Islet precursor cell (in vitro differentiated cells): ENCODE results near the gene SASH1.

Experiments
- DNase-seq: peaks from one replicate; pipeline ENCODE4 v3.0.0-alpha.2; 2018

The SASH1 gene

GRCh38 chr6:148342350-148343046, at the start of gene SASH1:
TSS of gene SASH1 (plus strand) at chr6:148342838. CDS start at chr6:148343068, 230 bp downstream.
- peak; percentile 91 for DNase-seq

GRCh38 chr6:148293181-148293995, 49.2 kb upstream of the SASH1 start:
- DNase-seq, result no peak

- no peak for DNase-seq
These were observed 48.6 kb upstream of the SASH1 start for GRCh38 chr6:148294059-148294458.

- DNase-seq, result no peak
These were observed 47.3 kb upstream of the SASH1 start for GRCh38 chr6:148295261-148295887.

GRCh38 chr6:148296771-148297170, 45.9 kb upstream of the SASH1 start:
- no peak for DNase-seq

- DNase-seq, result no peak
These were observed 44.0 kb upstream of the SASH1 start for GRCh38 chr6:148298683-148299082.

- no peak for DNase-seq
These were observed 39.0 kb upstream of the SASH1 start for GRCh38 chr6:148303616-148304015.

- DNase-seq, result no peak
These were observed 37.7 kb upstream of the SASH1 start for GRCh38 chr6:148304976-148305375.

GRCh38 chr6:148306286-148306685, 36.4 kb upstream of the SASH1 start:
- no peak for DNase-seq

GRCh38 chr6:148307405-148307804, 35.2 kb upstream of the SASH1 start:
- peak; percentile 61 for DNase-seq

- no peak for DNase-seq
These were observed 33.3 kb upstream of the SASH1 start for GRCh38 chr6:148309301-148309700.

GRCh38 chr6:148311966-148312669, 30.5 kb upstream of the SASH1 start:
- no peak for DNase-seq

- no peak for DNase-seq
These were observed 29.1 kb upstream of the SASH1 start for GRCh38 chr6:148313488-148313887.

GRCh38 chr6:148316308-148316707, 26.3 kb upstream of the SASH1 start:
- DNase-seq, result no peak

GRCh38 chr6:148317051-148317450, 25.6 kb upstream of the SASH1 start:
- DNase-seq, result no peak

- DNase-seq, result no peak
These were observed 24.9 kb upstream of the SASH1 start for GRCh38 chr6:148317739-148318138.

GRCh38 chr6:148322704-148323103, 19.9 kb upstream of the SASH1 start:
- no peak for DNase-seq

GRCh38 chr6:148323344-148323743, 19.3 kb upstream of the SASH1 start:
- DNase-seq, result no peak

- DNase-seq, result no peak
These were observed 18.2 kb upstream of the SASH1 start for GRCh38 chr6:148324297-148324985.

- no peak for DNase-seq
These were observed 17.1 kb upstream of the SASH1 start for GRCh38 chr6:148325316-148326068.

GRCh38 chr6:148328876-148329555, 13.6 kb upstream of the SASH1 start:
- DNase-seq, result no peak
